ENCODE results near the gene LENG1.
A peak's percentile ranks its signal among the peaks of the same experiment; 100 is the strongest.

- peak; percentile 27 for TF ChIP-seq POLR2AphosphoS5 (IDR thresholded peaks at IDR 0.05)
- TF ChIP-seq CTCF (IDR thresholded peaks at IDR 0.05; ENCODE audit: poor library complexity, severe bottlenecking): no peak
- TF ChIP-seq EP300 (conservative IDR thresholded peaks at IDR 0.05; ENCODE audit: poor library complexity, severe bottlenecking): no peak
- TF ChIP-seq TAF1 (IDR thresholded peaks at IDR 0.05; ENCODE audit: low read depth): no peak
- no peak for TF ChIP-seq SMC3 (conservative IDR thresholded peaks at IDR 0.05; ENCODE audit: poor library complexity)
- TF ChIP-seq MXI1 (conservative IDR thresholded peaks at IDR 0.05; ENCODE audit: poor library complexity, severe bottlenecking): no peak
- no peak for TF ChIP-seq RAD21 (conservative IDR thresholded peaks at IDR 0.05)
- TF ChIP-seq REST (IDR thresholded peaks at IDR 0.05; ENCODE audit: borderline replicate concordance): no peak
These were observed 19.2 kb upstream of the LENG1 start for GRCh38 chr19:54178581-54179261.

All from neural cell (in vitro differentiated cells).